ENCODE data around the gene NUDT13.

GRCh38 chr10:73094986-73095480 is 15.2 kb upstream of the NUDT13 start:
- TF ChIP-seq SUZ12 (IDR thresholded peaks at IDR 0.05) (no peak), ZNF384 (IDR thresholded peaks at IDR 0.05) (no peak), CTBP1 (IDR thresholded peaks at IDR 0.05; ENCODE audit: borderline replicate concordance) (no peak), FOXA1 (IDR thresholded peaks at IDR 0.05) (no peak)

All from HEK293T (cell line).